Loucy (cell line): Measurements from ENCODE around the gene VSTM1.

Experiments
- EZH2phosphoT487 ChIP-seq: fragments of 200-600 bp; IDR thresholded peaks from 2 replicates; pipeline ENCODE4 v1.6.1; 2018; ENCODE audit warnings: antibody characterized with exemption, mild to moderate bottlenecking, moderate library complexity, borderline replicate concordance
- TF ChIP-seq, protein P1 (sequence below): fragments of 200-600 bp; sonication (generic); conservative IDR thresholded peaks from 2 replicates; pipeline ENCODE4 v1.5.1; 2014; ENCODE audit warnings: mild to moderate bottlenecking, antibody characterized with exemption, low read length

DNA sequence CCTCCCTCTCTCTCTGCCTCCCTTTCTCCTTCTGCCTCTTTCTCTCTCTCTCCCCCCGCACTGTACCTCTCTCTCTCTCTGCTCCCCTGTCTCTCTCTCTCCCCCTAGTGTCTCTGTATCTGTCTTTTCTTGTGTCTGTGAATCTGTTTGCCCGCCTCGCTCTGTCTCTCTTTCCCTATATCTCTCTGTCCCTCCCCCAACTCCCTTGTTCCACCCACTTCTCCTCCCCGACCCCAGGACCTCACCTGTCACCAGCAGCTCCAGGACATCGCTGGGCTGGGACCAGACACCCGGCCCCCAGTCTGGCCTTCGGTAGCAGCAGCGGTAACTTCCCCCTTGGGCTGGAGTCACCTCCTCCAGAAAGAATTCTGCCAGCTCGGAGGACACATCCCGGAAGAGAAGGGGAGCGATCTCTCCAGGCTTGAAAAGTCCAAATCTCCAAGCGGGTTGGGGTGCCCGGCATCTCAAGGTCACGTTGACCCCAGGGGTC is 33.0 kb upstream of the VSTM1 start:
- TF ChIP-seq, protein P1, sequence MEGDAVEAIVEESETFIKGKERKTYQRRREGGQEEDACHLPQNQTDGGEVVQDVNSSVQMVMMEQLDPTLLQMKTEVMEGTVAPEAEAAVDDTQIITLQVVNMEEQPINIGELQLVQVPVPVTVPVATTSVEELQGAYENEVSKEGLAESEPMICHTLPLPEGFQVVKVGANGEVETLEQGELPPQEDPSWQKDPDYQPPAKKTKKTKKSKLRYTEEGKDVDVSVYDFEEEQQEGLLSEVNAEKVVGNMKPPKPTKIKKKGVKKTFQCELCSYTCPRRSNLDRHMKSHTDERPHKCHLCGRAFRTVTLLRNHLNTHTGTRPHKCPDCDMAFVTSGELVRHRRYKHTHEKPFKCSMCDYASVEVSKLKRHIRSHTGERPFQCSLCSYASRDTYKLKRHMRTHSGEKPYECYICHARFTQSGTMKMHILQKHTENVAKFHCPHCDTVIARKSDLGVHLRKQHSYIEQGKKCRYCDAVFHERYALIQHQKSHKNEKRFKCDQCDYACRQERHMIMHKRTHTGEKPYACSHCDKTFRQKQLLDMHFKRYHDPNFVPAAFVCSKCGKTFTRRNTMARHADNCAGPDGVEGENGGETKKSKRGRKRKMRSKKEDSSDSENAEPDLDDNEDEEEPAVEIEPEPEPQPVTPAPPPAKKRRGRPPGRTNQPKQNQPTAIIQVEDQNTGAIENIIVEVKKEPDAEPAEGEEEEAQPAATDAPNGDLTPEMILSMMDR = peak; percentile 27; the same call in 1 of the 2 replicates
- no peak for TF ChIP-seq EZH2phosphoT487
